SK-N-MC (cell line): ENCODE results near the gene ZNF346.

Experiments used
- DNase-seq: peaks from one replicate; pipeline ENCODE4 v3.0.0-alpha.2; 2011; ENCODE audit warnings: low read depth, low spot score
- H3K27ac ChIP-seq: fragments of 200-600 bp; sonication (generic); 2 replicates; pipeline ENCODE4 v1.5.1; 2016; ENCODE audit warnings: mixed run types
- H3K36me3 ChIP-seq: fragments of 200-600 bp; sonication (generic); 2 replicates; pipeline ENCODE4 v1.6.1; 2017; ENCODE audit warnings: antibody characterized with exemption, low read length, mixed read lengths; ENCODE audit not compliant: insufficient read depth
- H3K4me3 ChIP-seq: fragments of 200-600 bp; sonication (generic); 2 replicates; pipeline ENCODE4 v1.5.1; 2016
- H3K9ac ChIP-seq: fragments of 200-600 bp; sonication (generic); 2 replicates; pipeline ENCODE4 v1.8.0; 2017; ENCODE audit warnings: mixed run types, mixed read lengths; ENCODE audit not compliant: insufficient read length
- H3K9me3 ChIP-seq: fragments of 200-600 bp; sonication (generic); 2 replicates; pipeline ENCODE4 v1.6.1; 2017; ENCODE audit warnings: low read depth, mild to moderate bottlenecking, antibody characterized with exemption, low read length, moderate library complexity, mixed read lengths
- EZH2 ChIP-seq: fragments of 200-600 bp; sonication (generic); IDR thresholded peaks from one replicate; pipeline ENCODE4 v1.6.1; 2017; ENCODE audit warnings: antibody characterized with exemption
- FOXP2 ChIP-seq: optimal IDR thresholded peaks from 2 replicates; pipeline ENCODE3; 2011; ENCODE audit warnings: mild to moderate bottlenecking, moderate library complexity; ENCODE audit not compliant: insufficient read depth; ENCODE audit errors: extremely low read length, control extremely low read depth
- POLR2AphosphoS5 ChIP-seq: IDR thresholded peaks from 2 replicates; pipeline ENCODE4 v1.6.1; 2012; ENCODE audit warnings: mild to moderate bottlenecking, low read depth, low read length, borderline replicate concordance

Gene ZNF346

GRCh38 chr5:177086654-177087397, 64.3 kb downstream of the ZNF346 start, which contains the start of gene FGFR4:
TSS of gene FGFR4 (plus strand) at chr5:177086915. CDS start at chr5:177089603, 2,688 bp downstream.
- H3K9me3 ChIP-seq, result no peaks in the 10 kb centered on the region
- H3K4me3 ChIP-seq, result peak within 1 kb of the TSS; percentile 89
- DNase-seq, result no peak
- TF ChIP-seq FOXP2 (peak; percentile 58), POLR2AphosphoS5 (peak; percentile 77; the same call in 1 of the 2 replicates), EZH2 (no peak)
- 0 out of 2 replicates have a peak within 1 kb of the TSS, but pooled peaks have one; percentile 26 for H3K27ac ChIP-seq
- H3K9ac ChIP-seq, result peak within 1 kb of the TSS; percentile 73
- H3K36me3 ChIP-seq, result no peaks in the 10 kb centered on the region

GRCh38 chr5:177087398-177088005, 65.0 kb downstream of the ZNF346 start:
- Histone ChIP-seq H3K4me3 (peak overlapping the region; percentile 89), H3K9ac (peak overlapping the region; percentile 73)
- TF ChIP-seq EZH2 (no peak), FOXP2 (no peak), POLR2AphosphoS5 (no peak)

GRCh38 chr5:177089127-177089526, 66.6 kb downstream of the ZNF346 start:
- Histone ChIP-seq H3K9ac (peak overlapping the region; percentile 26), H3K27ac (0 out of 2 replicates have a peak overlapping the region, but pooled peaks have one; percentile 42), H3K4me3 (no peak overlapping the region)

More at GRCh38 chr5:177087398-177088005, 65.0 kb downstream of the ZNF346 start:
- Histone ChIP-seq H3K27ac (no peak overlapping the region), H3K9me3 (no peaks in the 10 kb centered on the region), H3K36me3 (no peaks in the 10 kb centered on the region)
- DNase-seq, result no peak

GRCh38 chr5:177089825-177090641, 67.5 kb downstream of the ZNF346 start:
- Histone ChIP-seq H3K9ac (no peak overlapping the region), H3K27ac (no peak overlapping the region), H3K9me3 (no peaks in the 10 kb centered on the region), H3K4me3 (no peak overlapping the region), H3K36me3 (no peaks in the 10 kb centered on the region)
- TF ChIP-seq FOXP2 (no peak), POLR2AphosphoS5 (no peak)
- DNase-seq, result no peak

More at GRCh38 chr5:177089127-177089526, 66.6 kb downstream of the ZNF346 start:
- H3K9me3 ChIP-seq, result no peaks in the 10 kb centered on the region
- no peak for TF ChIP-seq FOXP2
- TF ChIP-seq POLR2AphosphoS5, result no peak
- TF ChIP-seq EZH2, result no peak
- no peaks in the 10 kb centered on the region for H3K36me3 ChIP-seq
- no peak for DNase-seq

GRCh38 chr5:177090813-177091212, 68.3 kb downstream of the ZNF346 start:
- DNase-seq, result no peak
- no peak for TF ChIP-seq POLR2AphosphoS5
- no peak for TF ChIP-seq EZH2
- no peak for TF ChIP-seq FOXP2
- Histone ChIP-seq H3K9ac (no peak overlapping the region), H3K4me3 (no peak overlapping the region), H3K36me3 (no peaks in the 10 kb centered on the region), H3K9me3 (no peaks in the 10 kb centered on the region), H3K27ac (no peak overlapping the region)

- Histone ChIP-seq H3K27ac (no peak overlapping the region), H3K9ac (no peak overlapping the region), H3K36me3 (no peaks in the 10 kb centered on the region), H3K4me3 (no peak overlapping the region), H3K9me3 (no peaks in the 10 kb centered on the region)
- TF ChIP-seq FOXP2, result no peak
- TF ChIP-seq POLR2AphosphoS5, result no peak
- no peak for TF ChIP-seq EZH2
- no peak for DNase-seq
These were observed 68.7 kb downstream of the ZNF346 start for GRCh38 chr5:177091232-177091631.

- Histone ChIP-seq H3K9ac (no peak overlapping the region), H3K27ac (no peak overlapping the region), H3K9me3 (no peaks in the 10 kb centered on the region), H3K4me3 (no peak overlapping the region), H3K36me3 (no peaks in the 10 kb centered on the region)
- no peak for DNase-seq
- no peak for TF ChIP-seq FOXP2
- no peak for TF ChIP-seq EZH2
- TF ChIP-seq POLR2AphosphoS5, result no peak
These were observed 69.9 kb downstream of the ZNF346 start for GRCh38 chr5:177092178-177093081.
